Hematopoietic multipotent progenitor cell treated with erythropoietin and hydrocortisone succinate and interleukin-3 and kit ligand, for 17 days (in vitro differentiated cells): Measurements from ENCODE around the gene REX1BD.
A peak's percentile ranks its signal among the peaks of the same experiment; 100 is the strongest.
"Not testable (repeated sequence)": the region's sequence is repeated elsewhere in the genome, so short reads cannot be mapped to it uniquely, and the experiment has no call there.

ENCODE experiments used
- DNase-seq: peaks from one replicate; pipeline ENCODE4 v3.0.0-alpha.2; 2015; ENCODE audit warnings: low spot score

Gene REX1BD

GRCh38 chr19:18588611-18589379 lies at the start of gene REX1BD:
Gene REX1BD (plus strand): TSS chr19:18588798. CDS start chr19:18588802, 4 bp downstream.
- DNase-seq = peak; percentile 89

GRCh38 chr19:18539372-18539771 lies 49.2 kb upstream of the REX1BD start:
- no peak for DNase-seq

- DNase-seq = not testable (repeated sequence)
Measured at GRCh38 chr19:18540200-18540599, 48.4 kb upstream of the REX1BD start.

- peak; percentile 55 for DNase-seq
Measured at GRCh38 chr19:18541258-18541991, 47.2 kb upstream of the REX1BD start.

- peak; percentile 68 for DNase-seq
Measured at GRCh38 chr19:18541992-18542940, 46.3 kb upstream of the REX1BD start.

GRCh38 chr19:18542941-18543813 lies 45.4 kb upstream of the REX1BD start, which contains the start of gene FKBP8:
Gene FKBP8 (minus strand): TSS chr19:18543573. CDS start chr19:18541970, 1,603 bp downstream.
- peak; percentile 97 for DNase-seq

- DNase-seq = peak; percentile 99
Measured at GRCh38 chr19:18543814-18544475, 44.7 kb upstream of the REX1BD start.

- no peak for DNase-seq
Measured at GRCh38 chr19:18551631-18552030, 37.0 kb upstream of the REX1BD start.

GRCh38 chr19:18557411-18558201 lies 31.0 kb upstream of the REX1BD start, which contains the start of gene KXD1:
Gene KXD1 (plus strand): TSS chr19:18557870. CDS start chr19:18562057, 4,187 bp downstream.
- peak; percentile 99 for DNase-seq

- DNase-seq = peak; percentile 47
Measured at GRCh38 chr19:18558202-18558555, 30.4 kb upstream of the REX1BD start.

- no peak for DNase-seq
Measured at GRCh38 chr19:18558604-18559003, 30.0 kb upstream of the REX1BD start.

- no peak for DNase-seq
Measured at GRCh38 chr19:18559685-18560084, 28.9 kb upstream of the REX1BD start.

GRCh38 chr19:18562086-18562485 lies 26.5 kb upstream of the REX1BD start:
- DNase-seq = no peak

- DNase-seq = no peak
Measured at GRCh38 chr19:18566953-18567352, 21.6 kb upstream of the REX1BD start.

- DNase-seq = no peak
Measured at GRCh38 chr19:18568367-18568766, 20.2 kb upstream of the REX1BD start.

- peak; percentile 99 for DNase-seq
Measured at GRCh38 chr19:18571564-18572344, 16.8 kb upstream of the REX1BD start, which contains the start of gene UBA52. Gene UBA52 (plus strand): TSS chr19:18571857. CDS start chr19:18573301, 1,444 bp downstream.

GRCh38 chr19:18574691-18575291 lies 13.8 kb upstream of the REX1BD start:
- no peak for DNase-seq

GRCh38 chr19:18576383-18576782 lies 12.2 kb upstream of the REX1BD start:
- no peak for DNase-seq
